ENCODE data around the gene ERBB3.
A peak's percentile ranks its signal among the peaks of the same experiment; 100 is the strongest.

ERBB3 gene

GRCh38 chr12:56080556-56081138, 682 bp downstream of the ERBB3 start:
- H3K4me2 ChIP-seq (ENCODE audit: low read depth, low read length, poor library complexity, severe bottlenecking) = peak overlapping the region; percentile 95
- H4K20me1 ChIP-seq (ENCODE audit: low read depth, low read length) = no peaks in the 10 kb centered on the region
- H3K79me2 ChIP-seq (ENCODE audit: insufficient read depth, low read length) = no peaks in the 10 kb centered on the region
- H3K36me3 ChIP-seq (ENCODE audit: low read length) = no peaks in the 10 kb centered on the region
- H3K9me3 ChIP-seq (ENCODE audit: insufficient read depth, low read length) = no peaks in the 10 kb centered on the region
- H3K27me3 ChIP-seq (ENCODE audit: low read length) = no peaks in the 10 kb centered on the region
- H3K4me3 ChIP-seq (ENCODE audit: insufficient read depth, low read length, poor library complexity, severe bottlenecking) = no peak overlapping the region
- H3K9me2 ChIP-seq (replicated peaks; ENCODE audit: insufficient read depth, low read length) = no peaks in the 10 kb centered on the region
- H2AFZ ChIP-seq (ENCODE audit: low read depth, low read length, severe bottlenecking) = peak overlapping the region; percentile 95
- peak overlapping the region; percentile 59 for H3K9ac ChIP-seq (ENCODE audit: low read length)
- no peaks in the 10 kb centered on the region for H3F3A ChIP-seq (ENCODE audit: insufficient read depth)
- TF ChIP-seq CTCF (IDR thresholded peaks at IDR 0.05; ENCODE audit: insufficient read depth, low read length, poor library complexity, severe bottlenecking) = no peak
- TF ChIP-seq EZH2phosphoT487 (conservative IDR thresholded peaks at IDR 0.05; ENCODE audit: low read length) = no peak
- no peak overlapping the region for H3K27ac ChIP-seq (ENCODE audit: low read depth, low read length)

- TF ChIP-seq CTCF (IDR thresholded peaks at IDR 0.05; ENCODE audit: insufficient read depth, low read length, poor library complexity, severe bottlenecking) (no peak), EZH2phosphoT487 (conservative IDR thresholded peaks at IDR 0.05; ENCODE audit: low read length) (no peak)
- Histone ChIP-seq H3K9ac (ENCODE audit: low read length) (no peak overlapping the region), H3K27me3 (ENCODE audit: low read length) (no peaks in the 10 kb centered on the region), H3K9me2 (replicated peaks; ENCODE audit: insufficient read depth, low read length) (no peaks in the 10 kb centered on the region), H3K36me3 (ENCODE audit: low read length) (no peaks in the 10 kb centered on the region), H2AFZ (ENCODE audit: low read depth, low read length, severe bottlenecking) (no peak overlapping the region), H3K27ac (ENCODE audit: low read depth, low read length) (no peak overlapping the region), H3K9me3 (ENCODE audit: insufficient read depth, low read length) (no peaks in the 10 kb centered on the region), H3K79me2 (ENCODE audit: insufficient read depth, low read length) (no peaks in the 10 kb centered on the region), H4K20me1 (ENCODE audit: low read depth, low read length) (no peaks in the 10 kb centered on the region), H3K4me2 (ENCODE audit: low read depth, low read length, poor library complexity, severe bottlenecking) (no peak overlapping the region), H3F3A (ENCODE audit: insufficient read depth) (no peaks in the 10 kb centered on the region), H3K4me3 (ENCODE audit: insufficient read depth, low read length, poor library complexity, severe bottlenecking) (no peak overlapping the region)
Observed at GRCh38 chr12:56081393-56082347, 1.7 kb downstream of the ERBB3 start.

GRCh38 chr12:56082382-56082781, 2.4 kb downstream of the ERBB3 start:
- Histone ChIP-seq H3K36me3 (ENCODE audit: low read length) (no peaks in the 10 kb centered on the region), H3F3A (ENCODE audit: insufficient read depth) (no peaks in the 10 kb centered on the region), H3K27ac (ENCODE audit: low read depth, low read length) (no peak overlapping the region), H2AFZ (ENCODE audit: low read depth, low read length, severe bottlenecking) (no peak overlapping the region), H4K20me1 (ENCODE audit: low read depth, low read length) (no peaks in the 10 kb centered on the region), H3K9ac (ENCODE audit: low read length) (no peak overlapping the region), H3K9me3 (ENCODE audit: insufficient read depth, low read length) (no peaks in the 10 kb centered on the region), H3K4me3 (ENCODE audit: insufficient read depth, low read length, poor library complexity, severe bottlenecking) (no peak overlapping the region), H3K4me2 (ENCODE audit: low read depth, low read length, poor library complexity, severe bottlenecking) (no peak overlapping the region), H3K27me3 (ENCODE audit: low read length) (no peaks in the 10 kb centered on the region), H3K9me2 (replicated peaks; ENCODE audit: insufficient read depth, low read length) (no peaks in the 10 kb centered on the region), H3K79me2 (ENCODE audit: insufficient read depth, low read length) (no peaks in the 10 kb centered on the region)
- no peak for TF ChIP-seq CTCF (IDR thresholded peaks at IDR 0.05; ENCODE audit: insufficient read depth, low read length, poor library complexity, severe bottlenecking)
- no peak for TF ChIP-seq EZH2phosphoT487 (conservative IDR thresholded peaks at IDR 0.05; ENCODE audit: low read length)

Measured in SU-DHL-6 (cell line).